GM18511 (cell line): Measurements from ENCODE around the gene KRTAP9-2.
"Not testable (repeated sequence)": the region's sequence is repeated elsewhere in the genome, so short reads cannot be mapped to it uniquely, and the experiment has no call there.

Experiments used
- ATAC-seq: cut with Tn5 transposase; IDR thresholded peaks from one replicate; pipeline ENCODE4 v1.9.1; 2021; ENCODE audit warnings: mild to moderate bottlenecking, moderate library complexity; ENCODE audit not compliant: unreplicated experiment

KRTAP9-2 gene

GRCh38 chr17:41226598-41227095 lies at the start of gene KRTAP9-2:
KRTAP9-2 (plus strand) TSS chr17:41226648; CDS start chr17:41226655, 7 bp downstream.
- not testable (repeated sequence) for ATAC-seq

- no peak for ATAC-seq
These were observed 49.6 kb upstream of the KRTAP9-2 start for GRCh38 chr17:41176744-41177387.

GRCh38 chr17:41177727-41178271 lies 48.6 kb upstream of the KRTAP9-2 start, which contains the start of gene KRTAP4-2:
KRTAP4-2 (minus strand) TSS chr17:41178221; CDS start chr17:41178164, 57 bp downstream.
- no peak for ATAC-seq

- ATAC-seq: no peak
These were observed 48.1 kb upstream of the KRTAP9-2 start for GRCh38 chr17:41178341-41178740.

- ATAC-seq: no peak
These were observed 47.4 kb upstream of the KRTAP9-2 start for GRCh38 chr17:41178843-41179616.

- no peak for ATAC-seq
These were observed 41.9 kb upstream of the KRTAP9-2 start, which contains the start of gene KRTAP4-1 for GRCh38 chr17:41184480-41184961. KRTAP4-1 (minus strand) TSS chr17:41184911; CDS start chr17:41184854, 57 bp downstream.

- no peak for ATAC-seq
These were observed 41.4 kb upstream of the KRTAP9-2 start for GRCh38 chr17:41185001-41185400.

GRCh38 chr17:41186872-41187271 lies 39.6 kb upstream of the KRTAP9-2 start:
- no peak for ATAC-seq

- ATAC-seq: not testable (repeated sequence)
These were observed 36.6 kb upstream of the KRTAP9-2 start, which contains the start of gene KRTAP9-1 for GRCh38 chr17:41189837-41190318. KRTAP9-1 (plus strand) TSS chr17:41189887; CDS start chr17:41189887, 0 bp downstream.

- ATAC-seq: no peak
These were observed 36.1 kb upstream of the KRTAP9-2 start for GRCh38 chr17:41190328-41190727.

- no peak for ATAC-seq
These were observed 30.4 kb upstream of the KRTAP9-2 start for GRCh38 chr17:41196068-41196467.

- ATAC-seq: no peak
These were observed 26.9 kb upstream of the KRTAP9-2 start for GRCh38 chr17:41199421-41200078.

- ATAC-seq: no peak
These were observed 14.5 kb upstream of the KRTAP9-2 start for GRCh38 chr17:41211845-41212466.

- ATAC-seq: no peak
These were observed 13.8 kb upstream of the KRTAP9-2 start for GRCh38 chr17:41212524-41213169.

- no peak for ATAC-seq
These were observed 10.8 kb upstream of the KRTAP9-2 start for GRCh38 chr17:41215681-41216080.

- no peak for ATAC-seq
These were observed 2.6 kb upstream of the KRTAP9-2 start for GRCh38 chr17:41223821-41224220.

- ATAC-seq: no peak
These were observed 397 bp upstream of the KRTAP9-2 start for GRCh38 chr17:41226051-41226450.

GRCh38 chr17:41230094-41230493 lies 3.6 kb downstream of the KRTAP9-2 start:
- no peak for ATAC-seq

GRCh38 chr17:41231731-41232130 lies 5.3 kb downstream of the KRTAP9-2 start:
- no peak for ATAC-seq
